HepG2 (cell line): Measurements from ENCODE around the gene COMMD10. TPM values are rescaled to one million over a fixed set of nuclear protein-coding genes. Genes with fewer than 3 reads are reported as not detected.

ENCODE experiments used
- ATAC-seq: fragments of 200-7000 bp; cut with Tn5 transposase; 3 replicates; pipeline ENCODE4 v1.9.1; 2020; ENCODE audit warnings: mild to moderate bottlenecking, moderate library complexity
- BruUV-seq: library from RNA; stranded (reverse); fragments of 400-500 nt; replicated peaks from 2 replicates; lab custom pipeline; 2021; lab: Mats Ljungman, UMichigan
- CTCF ChIA-PET: fragments of 300-600 bp; formaldehyde crosslinking; extraction: SDS; loops from one replicate; lab custom pipeline; 2021; ENCODE audit warnings: low total read pairs, inconsistent platforms, low intra/inter-chr PET ratio; lab: Yijun Ruan, JAX
- POLR2A ChIA-PET: fragments of 350-600 bp; sonication (Branson Sonifier 250); formaldehyde crosslinking; loops from one replicate; lab custom pipeline; 2020; ENCODE audit warnings: antibody characterized with exemption, inconsistent platforms; lab: Yijun Ruan, JAX
- DNase-seq: peaks from one replicate; pipeline ENCODE4 v3.0.0-alpha.2; 2015; ENCODE audit warnings: low spot score
- FAIRE-seq: peaks from 3 replicates; lab custom pipeline; 2011; peaks lifted over from hg19 to GRCh38; lab: Jason Lieb, UNC
- H2AFZ ChIP-seq: one replicate; pipeline ENCODE4 v1.6.1; 2011; ENCODE audit warnings: low read length, inconsistent platforms
- H3K27ac ChIP-seq: fragments of 300-600 bp; 3 replicates; pipeline ENCODE4 v1.8.0; 2011; ENCODE audit warnings: mixed run types, mild to moderate bottlenecking, mixed read lengths, low read length, inconsistent platforms; ENCODE audit not compliant: insufficient read depth; ENCODE audit errors: extremely low read length
- H3K27me3 ChIP-seq, 2 experiments: fragments of 200-600 bp in 1 of 2; 2 replicates in 1 of 2; 3 replicates in 1 of 2; pipeline versions ENCODE4 v1.6.0 to v1.8.0; 2011; ENCODE audit warnings: low read length in 2 of 2, mild to moderate bottlenecking in 2 of 2, moderate library complexity in 2 of 2, inconsistent platforms in 1 of 2; ENCODE audit not compliant: insufficient read depth in 2 of 2, control insufficient read depth in 1 of 2
- H3K36me3 ChIP-seq, 2 experiments: fragments of 200-600 bp in 1 of 2; replicated peaks in 1 of 2; 2 replicates in 1 of 2; 3 replicates in 1 of 2; pipeline versions ENCODE4 v1.5.1 to v1.8.0; 2011; ENCODE audit warnings: low read length in 2 of 2, inconsistent platforms in 1 of 2; ENCODE audit not compliant: insufficient read depth in 2 of 2, control insufficient read depth in 1 of 2
- H3K4me1 ChIP-seq: 2 replicates; pipeline ENCODE4 v1.5.1; 2012; ENCODE audit warnings: low read length, inconsistent platforms; ENCODE audit not compliant: insufficient read depth
- H3K4me2 ChIP-seq: 2 replicates; pipeline ENCODE4 v1.6.0; 2011; ENCODE audit warnings: low read depth, low read length, inconsistent platforms
- H3K4me3 ChIP-seq, 3 experiments: fragments of 200-600 bp in 1 of 3; sonication (generic), shearing (Covaris generic) in 1 of 3; replicated peaks in 1 of 3; 2 replicates each; pipeline ENCODE4 v1.5.1; 2011 to 2016; ENCODE audit warnings: low read length in 3 of 3, inconsistent platforms in 2 of 3, low read depth in 2 of 3, mild to moderate bottlenecking in 2 of 3, control low read depth in 1 of 3, mixed read lengths in 1 of 3; ENCODE audit not compliant: insufficient read depth in 1 of 3
- H3K79me2 ChIP-seq: one replicate; pipeline ENCODE4 v1.6.1; 2011; ENCODE audit warnings: low read length, inconsistent platforms; ENCODE audit not compliant: insufficient read depth
- H3K9ac ChIP-seq: 2 replicates; pipeline ENCODE4 v1.6.0; 2011; ENCODE audit warnings: mild to moderate bottlenecking, low read depth, low read length, inconsistent platforms; ENCODE audit not compliant: insufficient read depth
- H3K9me3 ChIP-seq: 2 replicates; pipeline ENCODE4 v1.5.1; 2012; ENCODE audit warnings: mild to moderate bottlenecking, low read length
- H4K20me1 ChIP-seq: 2 replicates; pipeline ENCODE4 v1.6.0; 2011; ENCODE audit warnings: inconsistent platforms, mild to moderate bottlenecking, low read length, moderate library complexity; ENCODE audit not compliant: insufficient read depth
- FOXA3 ChIP-seq: IDR thresholded peaks from 2 replicates; pipeline ENCODE4 v1.6.1; 2016; ENCODE audit warnings: missing genetic modification reagents, missing compliant biosample characterization
- GABPA ChIP-seq, 2 experiments: IDR thresholded peaks; 2 replicates each; pipeline ENCODE4 v1.6.1; 2011 to 2016; ENCODE audit warnings: low read depth in 2 of 2, low read length in 1 of 2, missing biosample characterization in 1 of 2, missing genetic modification characterization in 1 of 2
- HMG20A ChIP-seq: IDR thresholded peaks from 2 replicates; pipeline ENCODE4 v1.6.1; 2016; ENCODE audit warnings: borderline replicate concordance
- ISX ChIP-seq: sonication (generic); formaldehyde crosslinking; conservative IDR thresholded peaks from 2 replicates; pipeline ENCODE4 v1.5.0; 2020; ENCODE audit warnings: missing genetic modification reagents
- SMC3 ChIP-seq: IDR thresholded peaks from 2 replicates; pipeline ENCODE4 v1.6.1; 2011; ENCODE audit warnings: low read length, improper control_type of control experiment
- STAG1 ChIP-seq: sonication (generic); formaldehyde crosslinking; IDR thresholded peaks from 2 replicates; pipeline ENCODE4 v1.4.0; 2020; ENCODE audit warnings: missing genetic modification reagents
- ZNF263 ChIP-seq: sonication (generic); formaldehyde crosslinking; IDR thresholded peaks from 2 replicates; pipeline ENCODE4 v1.4.0; 2020; ENCODE audit warnings: missing genetic modification reagents
- ZNF274 ChIP-seq: sonication (generic); formaldehyde crosslinking; IDR thresholded peaks from 2 replicates; pipeline ENCODE4 v1.5.1; 2020; ENCODE audit warnings: mild to moderate bottlenecking, missing genetic modification reagents
- ZNF33B ChIP-seq: sonication (generic); formaldehyde crosslinking; IDR thresholded peaks from 2 replicates; pipeline ENCODE4 v1.5.1; 2020; ENCODE audit warnings: mild to moderate bottlenecking, missing genetic modification reagents
- WGBS: methylation state at CpG from one replicate; pipeline ENCODE4 v1.1.6; 2017; ENCODE audit warnings: low lambda C conversion rate; 5-methylcytosine and 5-hydroxymethylcytosine counted together
- in situ Hi-C: cut with HindIII; loops from 2 replicates; pipeline ENCODE4 v1.10.0; 2017; ENCODE audit warnings: low pct_unique_long_range_greater_than_20kb; ENCODE audit not compliant: extremely low pct_ligation_motif_present
- intact Hi-C: fragments of 100-400 bp; cut with micrococcal nuclease; formaldehyde crosslinking; loops from one replicate; pipeline ENCODE4 v1.10.0; 2022; ENCODE audit not compliant: unreplicated experiment
- polyA plus RNA-seq, 8 experiments: library from polyadenylated mRNA; depleted of rRNA in 3 of 8; stranded (reverse) in 7 of 8; unstranded in 1 of 8; fragments of >200 nt; fragmentation: Illumina TruSeq in 4 of 8; extraction: Trizol in 4 of 8; gene quantifications; 2 replicates each; pipeline versions ENCODE4 v1.2.1 to v1.2.3, GENCODE V29; 2011 to 2016; ENCODE audit warnings: low read depth in 4 of 8, missing spikeins in 1 of 8, mixed read lengths in 1 of 8; ENCODE audit not compliant: insufficient read depth in 1 of 8
- total RNA-seq, 5 experiments: library from RNA; depleted of rRNA; stranded (reverse); fragments of >200 nt; fragmentation: Illumina TruSeq; extraction: Trizol; gene quantifications; 2 replicates each; pipeline ENCODE4 v1.2.3, GENCODE V29; 2016; ENCODE audit warnings: low read depth in 1 of 5
- TF ChIP-seq, protein P1 (sequence below): sonication (generic); formaldehyde crosslinking; IDR thresholded peaks from 2 replicates; pipeline ENCODE4 v1.4.0; 2020; ENCODE audit warnings: low read depth, missing genetic modification reagents
- TF ChIP-seq, protein P2 (sequence below): sonication (generic); formaldehyde crosslinking; IDR thresholded peaks from 2 replicates; pipeline ENCODE4 v1.5.0; 2020; ENCODE audit warnings: mild to moderate bottlenecking, missing genetic modification reagents, moderate library complexity
- TF ChIP-seq, protein P3 (sequence below): sonication (generic); formaldehyde crosslinking; IDR thresholded peaks from 2 replicates; pipeline ENCODE4 v1.5.0; 2020; ENCODE audit warnings: missing genetic modification reagents
- TF ChIP-seq, protein P4 (sequence below): sonication (generic); formaldehyde crosslinking; IDR thresholded peaks from 2 replicates; pipeline ENCODE4 v1.4.0; 2020; ENCODE audit warnings: missing genetic modification reagents, mild to moderate bottlenecking, borderline replicate concordance

Gene COMMD10
- total and polyA plus RNA-seq, 2 of the 13 experiments (the other 11 are each of a cell fraction or from before 2014, with no cell fraction given): 16.9 to 39.3 TPM

DNA sequence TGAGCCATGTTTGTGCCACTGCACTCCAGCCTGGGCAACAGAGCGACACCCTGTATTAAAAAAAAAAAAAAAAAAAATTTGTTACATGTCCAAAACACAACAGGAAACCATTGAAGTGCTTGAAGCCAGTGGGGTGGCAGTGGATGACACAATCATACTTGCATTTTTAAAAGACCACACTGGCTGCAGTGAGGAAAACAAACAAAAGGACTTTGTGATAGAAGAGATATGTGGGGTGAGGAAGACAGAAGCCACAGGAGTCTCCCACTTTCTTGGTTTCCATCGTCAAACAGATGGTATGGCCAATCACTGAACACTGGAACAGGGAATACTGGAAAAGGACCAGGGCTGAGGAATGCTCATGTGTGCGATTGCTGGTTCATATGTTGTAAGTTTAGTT is 20.9 kb upstream of the COMMD10 start (continued):
- no peak for TF ChIP-seq ISX (CRISPR knock-in tag)
- no peak for TF ChIP-seq FOXA3 (CRISPR knock-in tag)

DNA sequence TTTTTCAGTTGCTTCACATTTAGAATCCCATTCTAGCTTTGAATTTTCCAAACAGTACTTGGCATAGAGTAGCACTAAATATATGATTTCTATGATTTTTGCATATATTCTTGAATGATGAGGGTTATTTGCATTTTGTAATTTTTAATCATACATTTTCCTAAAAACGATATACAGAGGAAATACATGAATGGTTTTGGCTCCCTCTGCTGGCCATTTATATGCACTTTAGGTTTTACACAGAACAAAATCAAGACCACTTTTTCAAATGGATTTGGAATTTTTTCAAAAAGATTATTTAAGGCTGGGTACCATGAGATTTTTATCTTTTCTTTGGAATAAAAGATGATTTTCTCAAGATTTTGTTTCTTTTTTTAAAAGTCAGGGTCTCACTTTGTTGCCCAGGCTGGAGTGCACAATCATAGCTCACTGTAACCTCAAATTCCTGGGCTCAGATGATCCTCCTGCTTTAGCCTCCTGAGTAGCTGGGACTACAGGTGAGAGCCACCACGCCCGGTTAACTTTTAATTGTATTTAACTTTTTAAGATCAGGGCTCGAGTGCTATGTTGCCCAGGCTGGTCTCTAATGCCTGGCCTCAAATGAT is 16.7 kb upstream of the COMMD10 start:
- DNase-seq: peak; percentile 44
- no peak overlapping the region for H3K9ac ChIP-seq
- ATAC-seq: peak; percentile 50; the same call in 1 of the 3 replicates
- no peak overlapping the region for H3K27ac ChIP-seq
- ChIA-PET CTCF (interaction anchor here (1.0 to 2.8 kb wide), 2 partner anchors 433 to 435 kb away, joined by 3 to 24 read pairs; no protein-coding TSS in a partner anchor), POLR2A (no interaction called here)
- intact Hi-C loops: loop anchor here (1.0 to 10.0 kb wide), 3 partner anchors 229 to 763 kb away; no protein-coding TSS in a partner anchor
- in situ Hi-C loops: loop anchor here (25.0 kb wide), 2 partner anchors 231 to 756 kb away; partner anchors contain the start of genes AP3S1 and ATG12
- FAIRE-seq: peak; percentile 64
- WGBS: under 1% methylated on average over 4 of the region's 4 CpGs
- no peak overlapping the region for H3K4me2 ChIP-seq
- BruUV-seq: no TSS peak
- H2AFZ ChIP-seq: no peak overlapping the region
- no peaks in the 10 kb centered on the region for H3K36me3 ChIP-seq
- no peaks in the 10 kb centered on the region for H3K4me1 ChIP-seq
- H4K20me1 ChIP-seq: no peaks in the 10 kb centered on the region
- no peaks in the 10 kb centered on the region for H3K79me2 ChIP-seq
- H3K9me3 ChIP-seq: no peaks in the 10 kb centered on the region
- no peak overlapping the region for H3K4me3 ChIP-seq
- H3K27me3 ChIP-seq: no peaks in the 10 kb centered on the region
- TF ChIP-seq ZNF263 (CRISPR knock-in tag) (no peak), STAG1 (peak; percentile 79), GABPA (IDR thresholded peaks at IDR 0.05; ENCODE audit: low read depth, low read length) (no peak), GABPA (CRISPR knock-in tag; IDR thresholded peaks at IDR 0.05; ENCODE audit: low read depth) (no peak), SMC3 (peak; percentile 39; the same call in 1 of the 2 replicates), ZNF33B (no peak), HMG20A (no peak), ZNF274 (CRISPR knock-in tag) (no peak)
- TF ChIP-seq, protein P1, sequence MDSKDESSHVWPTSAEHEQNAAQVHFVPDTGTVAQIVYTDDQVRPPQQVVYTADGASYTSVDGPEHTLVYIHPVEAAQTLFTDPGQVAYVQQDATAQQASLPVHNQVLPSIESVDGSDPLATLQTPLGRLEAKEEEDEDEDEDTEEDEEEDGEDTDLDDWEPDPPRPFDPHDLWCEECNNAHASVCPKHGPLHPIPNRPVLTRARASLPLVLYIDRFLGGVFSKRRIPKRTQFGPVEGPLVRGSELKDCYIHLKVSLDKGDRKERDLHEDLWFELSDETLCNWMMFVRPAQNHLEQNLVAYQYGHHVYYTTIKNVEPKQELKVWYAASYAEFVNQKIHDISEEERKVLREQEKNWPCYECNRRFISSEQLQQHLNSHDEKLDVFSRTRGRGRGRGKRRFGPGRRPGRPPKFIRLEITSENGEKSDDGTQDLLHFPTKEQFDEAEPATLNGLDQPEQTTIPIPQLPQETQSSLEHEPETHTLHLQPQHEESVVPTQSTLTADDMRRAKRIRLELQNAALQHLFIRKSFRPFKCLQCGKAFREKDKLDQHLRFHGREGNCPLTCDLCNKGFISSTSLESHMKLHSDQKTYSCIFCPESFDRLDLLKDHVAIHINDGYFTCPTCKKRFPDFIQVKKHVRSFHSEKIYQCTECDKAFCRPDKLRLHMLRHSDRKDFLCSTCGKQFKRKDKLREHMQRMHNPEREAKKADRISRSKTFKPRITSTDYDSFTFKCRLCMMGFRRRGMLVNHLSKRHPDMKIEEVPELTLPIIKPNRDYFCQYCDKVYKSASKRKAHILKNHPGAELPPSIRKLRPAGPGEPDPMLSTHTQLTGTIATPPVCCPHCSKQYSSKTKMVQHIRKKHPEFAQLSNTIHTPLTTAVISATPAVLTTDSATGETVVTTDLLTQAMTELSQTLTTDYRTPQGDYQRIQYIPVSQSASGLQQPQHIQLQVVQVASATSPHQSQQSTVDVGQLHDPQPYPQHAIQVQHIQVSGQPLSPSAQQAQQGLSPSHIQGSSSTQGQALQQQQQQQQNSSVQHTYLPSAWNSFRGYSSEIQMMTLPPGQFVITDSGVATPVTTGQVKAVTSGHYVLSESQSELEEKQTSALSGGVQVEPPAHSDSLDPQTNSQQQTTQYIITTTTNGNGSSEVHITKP (CRISPR knock-in tag): no peak
- TF ChIP-seq, protein P2, sequence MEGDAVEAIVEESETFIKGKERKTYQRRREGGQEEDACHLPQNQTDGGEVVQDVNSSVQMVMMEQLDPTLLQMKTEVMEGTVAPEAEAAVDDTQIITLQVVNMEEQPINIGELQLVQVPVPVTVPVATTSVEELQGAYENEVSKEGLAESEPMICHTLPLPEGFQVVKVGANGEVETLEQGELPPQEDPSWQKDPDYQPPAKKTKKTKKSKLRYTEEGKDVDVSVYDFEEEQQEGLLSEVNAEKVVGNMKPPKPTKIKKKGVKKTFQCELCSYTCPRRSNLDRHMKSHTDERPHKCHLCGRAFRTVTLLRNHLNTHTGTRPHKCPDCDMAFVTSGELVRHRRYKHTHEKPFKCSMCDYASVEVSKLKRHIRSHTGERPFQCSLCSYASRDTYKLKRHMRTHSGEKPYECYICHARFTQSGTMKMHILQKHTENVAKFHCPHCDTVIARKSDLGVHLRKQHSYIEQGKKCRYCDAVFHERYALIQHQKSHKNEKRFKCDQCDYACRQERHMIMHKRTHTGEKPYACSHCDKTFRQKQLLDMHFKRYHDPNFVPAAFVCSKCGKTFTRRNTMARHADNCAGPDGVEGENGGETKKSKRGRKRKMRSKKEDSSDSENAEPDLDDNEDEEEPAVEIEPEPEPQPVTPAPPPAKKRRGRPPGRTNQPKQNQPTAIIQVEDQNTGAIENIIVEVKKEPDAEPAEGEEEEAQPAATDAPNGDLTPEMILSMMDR (CRISPR knock-in tag): peak; percentile 59
- TF ChIP-seq, protein P3, sequence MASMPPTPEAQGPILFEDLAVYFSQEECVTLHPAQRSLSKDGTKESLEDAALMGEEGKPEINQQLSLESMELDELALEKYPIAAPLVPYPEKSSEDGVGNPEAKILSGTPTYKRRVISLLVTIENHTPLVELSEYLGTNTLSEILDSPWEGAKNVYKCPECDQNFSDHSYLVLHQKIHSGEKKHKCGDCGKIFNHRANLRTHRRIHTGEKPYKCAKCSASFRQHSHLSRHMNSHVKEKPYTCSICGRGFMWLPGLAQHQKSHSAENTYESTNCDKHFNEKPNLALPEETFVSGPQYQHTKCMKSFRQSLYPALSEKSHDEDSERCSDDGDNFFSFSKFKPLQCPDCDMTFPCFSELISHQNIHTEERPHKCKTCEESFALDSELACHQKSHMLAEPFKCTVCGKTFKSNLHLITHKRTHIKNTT (CRISPR knock-in tag): no peak
- TF ChIP-seq, protein P4, sequence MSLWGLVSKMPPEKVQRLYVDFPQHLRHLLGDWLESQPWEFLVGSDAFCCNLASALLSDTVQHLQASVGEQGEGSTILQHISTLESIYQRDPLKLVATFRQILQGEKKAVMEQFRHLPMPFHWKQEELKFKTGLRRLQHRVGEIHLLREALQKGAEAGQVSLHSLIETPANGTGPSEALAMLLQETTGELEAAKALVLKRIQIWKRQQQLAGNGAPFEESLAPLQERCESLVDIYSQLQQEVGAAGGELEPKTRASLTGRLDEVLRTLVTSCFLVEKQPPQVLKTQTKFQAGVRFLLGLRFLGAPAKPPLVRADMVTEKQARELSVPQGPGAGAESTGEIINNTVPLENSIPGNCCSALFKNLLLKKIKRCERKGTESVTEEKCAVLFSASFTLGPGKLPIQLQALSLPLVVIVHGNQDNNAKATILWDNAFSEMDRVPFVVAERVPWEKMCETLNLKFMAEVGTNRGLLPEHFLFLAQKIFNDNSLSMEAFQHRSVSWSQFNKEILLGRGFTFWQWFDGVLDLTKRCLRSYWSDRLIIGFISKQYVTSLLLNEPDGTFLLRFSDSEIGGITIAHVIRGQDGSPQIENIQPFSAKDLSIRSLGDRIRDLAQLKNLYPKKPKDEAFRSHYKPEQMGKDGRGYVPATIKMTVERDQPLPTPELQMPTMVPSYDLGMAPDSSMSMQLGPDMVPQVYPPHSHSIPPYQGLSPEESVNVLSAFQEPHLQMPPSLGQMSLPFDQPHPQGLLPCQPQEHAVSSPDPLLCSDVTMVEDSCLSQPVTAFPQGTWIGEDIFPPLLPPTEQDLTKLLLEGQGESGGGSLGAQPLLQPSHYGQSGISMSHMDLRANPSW: no peak
